A549 (cell line): ENCODE results near the gene SH2D2A. TPM values are rescaled to one million over a fixed set of nuclear protein-coding genes. Genes with fewer than 3 reads are reported as not detected.
A peak's percentile ranks its signal among the peaks of the same experiment; 100 is the strongest.

Experiments used
- ATAC-seq, 2 experiments: fragments of 200-7000 bp in 1 of 2; fragments of >200 bp in 1 of 2; cut with Nextera tagmentation in 1 of 2; cut with Tn5 transposase in 1 of 2; 3 replicates each; pipeline versions ENCODE4 v1.8.0 to v1.9.1; 2018 to 2020; ENCODE audit warnings: mild to moderate bottlenecking in 1 of 2, moderate library complexity in 1 of 2
- CTCF ChIA-PET: fragments of 300-600 bp; sonication (Branson Sonifier 250); formaldehyde crosslinking; extraction: SDS; loops from one replicate; lab custom pipeline; 2021; ENCODE audit warnings: antibody characterized with exemption, inconsistent platforms; lab: Yijun Ruan, JAX
- POLR2A ChIA-PET: fragments of 350-600 bp; formaldehyde crosslinking; extraction: SDS; loops from one replicate; lab custom pipeline; 2021; ENCODE audit warnings: antibody characterized with exemption, inconsistent platforms; lab: Yijun Ruan, JAX
- DNase-seq, 2 experiments: peaks; one replicate each; pipeline versions ENCODE4 v3.0.0 to v3.0.0-alpha.2; 2011 to 2016; ENCODE audit warnings: low read depth in 1 of 2, low spot score in 1 of 2
- FAIRE-seq: peaks from 2 replicates; lab custom pipeline; 2011; peaks lifted over from hg19 to GRCh38; lab: Jason Lieb, UNC
- H3K27ac ChIP-seq, 2 experiments: fragments of >200 bp; sonication (Bioruptor Twin); formaldehyde crosslinking; 3 replicates each; pipeline ENCODE4 v1.5.1; 2016 to 2017
- H3K4me1 ChIP-seq: fragments of >200 bp; sonication (Bioruptor Twin); formaldehyde crosslinking; 3 replicates; pipeline ENCODE4 v1.6.1; 2016
- H3K4me2 ChIP-seq: fragments of >200 bp; sonication (Bioruptor Twin); formaldehyde crosslinking; 3 replicates; pipeline ENCODE4 v1.6.1; 2016
- H3K4me3 ChIP-seq: fragments of >200 bp; sonication (Bioruptor Twin); formaldehyde crosslinking; 3 replicates; pipeline ENCODE4 v1.5.1; 2016
- H3K9me3 ChIP-seq: fragments of >200 bp; sonication (Bioruptor Twin); formaldehyde crosslinking; 3 replicates; pipeline ENCODE4 v1.6.1; 2016
- BCL3 ChIP-seq: fragments of >200 bp; sonication (Bioruptor Twin); formaldehyde crosslinking; IDR thresholded peaks from 3 replicates; pipeline ENCODE4 v1.6.1; 2016
- CTCF ChIP-seq: fragments of >200 bp; sonication (Bioruptor Twin); formaldehyde crosslinking; IDR thresholded peaks from 3 replicates; pipeline ENCODE4 v1.5.1; 2016
- ELK1 ChIP-seq: fragments of 150-350 bp; IDR thresholded peaks from 2 replicates; pipeline ENCODE4 v1.6.1; 2014; ENCODE audit warnings: low read depth, mild to moderate bottlenecking, low read length
- FOSB ChIP-seq: fragments of 250-450 bp; sonication (Bioruptor Pico); IDR thresholded peaks from 2 replicates; pipeline ENCODE4 v1.5.0; 2020; ENCODE audit warnings: mild to moderate bottlenecking, moderate library complexity
- HOXA7 ChIP-seq: fragments of 250-450 bp; sonication (Bioruptor Pico); IDR thresholded peaks from 2 replicates; pipeline ENCODE4 v1.5.0; 2020; ENCODE audit warnings: mild to moderate bottlenecking, moderate library complexity
- MAFK ChIP-seq: fragments of 450-650 bp; IDR thresholded peaks from 2 replicates; pipeline ENCODE4 v1.6.1; 2014; ENCODE audit not compliant: partially characterized antibody
- MAZ ChIP-seq: fragments of 150-350 bp; IDR thresholded peaks from 2 replicates; pipeline ENCODE4 v1.6.1; 2014; ENCODE audit warnings: antibody characterized with exemption, low read depth, low read length, borderline replicate concordance
- NFE2L2 ChIP-seq: fragments of 150-350 bp; conservative IDR thresholded peaks from 2 replicates; pipeline ENCODE4 v1.6.1; 2014; ENCODE audit warnings: low read length
- NR3C1 ChIP-seq: fragments of >200 bp; sonication (Bioruptor Twin); formaldehyde crosslinking; IDR thresholded peaks from 3 replicates; pipeline ENCODE4 v1.6.1; 2017
- PBX3 ChIP-seq: IDR thresholded peaks from 2 replicates; pipeline ENCODE4 v1.6.1; 2012
- RARB ChIP-seq: fragments of 250-450 bp; sonication (Bioruptor Pico); IDR thresholded peaks from 2 replicates; pipeline ENCODE4 v1.8.0; 2021; ENCODE audit warnings: mild to moderate bottlenecking, moderate library complexity
- REST ChIP-seq: fragments of 200-600 bp; sonication (generic); IDR thresholded peaks from 2 replicates; pipeline ENCODE4 v1.6.1; 2016; ENCODE audit warnings: antibody characterized with exemption, mild to moderate bottlenecking, moderate library complexity
- RFX5 ChIP-seq: fragments of 450-650 bp; IDR thresholded peaks from 2 replicates; pipeline ENCODE4 v1.7.1; 2014; ENCODE audit warnings: antibody characterized with exemption, mild to moderate bottlenecking, moderate library complexity
- SREBF2 ChIP-seq: fragments of 450-650 bp; IDR thresholded peaks from 2 replicates; pipeline ENCODE4 v1.6.1; 2014; ENCODE audit warnings: mild to moderate bottlenecking, moderate library complexity
- TP53 ChIP-seq: fragments of 250-450 bp; sonication (Bioruptor Pico); IDR thresholded peaks from 2 replicates; pipeline ENCODE4 v1.5.0; 2021; ENCODE audit warnings: mild to moderate bottlenecking, moderate library complexity
- USF2 ChIP-seq: fragments of 450-650 bp; IDR thresholded peaks from 2 replicates; pipeline ENCODE4 v1.6.1; 2014; ENCODE audit warnings: antibody characterized with exemption
- ZFP36 ChIP-seq: fragments of 450-650 bp; IDR thresholded peaks from 2 replicates; pipeline ENCODE4 v1.6.1; 2014; ENCODE audit warnings: borderline replicate concordance; ENCODE audit not compliant: partially characterized antibody
- ZNF302 ChIP-seq: fragments of 250-450 bp; sonication (Bioruptor Pico); IDR thresholded peaks from 2 replicates; pipeline ENCODE4 v1.9.0; 2021; ENCODE audit warnings: inconsistent platforms, mild to moderate bottlenecking, moderate library complexity
- ZSCAN20 ChIP-seq: fragments of 250-450 bp; sonication (Bioruptor Pico); IDR thresholded peaks from 2 replicates; pipeline ENCODE4 v1.8.0; 2022; ENCODE audit warnings: mild to moderate bottlenecking, moderate library complexity
- WGBS: methylation state at CpG from one replicate; pipeline ENCODE4 v1.1.6; 2017; ENCODE audit errors: missing lambda C conversion rate; 5-methylcytosine and 5-hydroxymethylcytosine counted together
- polyA plus RNA-seq, 4 experiments: library from polyadenylated mRNA; depleted of rRNA in 3 of 4; stranded (reverse); fragments of >200 nt; fragmentation: RNase III in 1 of 4; extraction: RNeasy Plus Mini Kit Qiagen cat#74134 plus additional on column Dnase treatment in 1 of 4; gene quantifications; 2 replicates in 3 of 4; 3 replicates in 1 of 4; pipeline ENCODE4 v1.2.3, GENCODE V29; 2011 to 2017

Gene SH2D2A
- polyA plus RNA-seq, 2 of the 4 experiments (the other 2 are of a cell fraction) = 1.6 to 1.8 TPM

GRCh38 chr1:156823210-156823790 lies 6.7 kb upstream of the SH2D2A start:
- POLR2A ChIA-PET = no interaction called here
- no peaks in the 10 kb centered on the region for H3K9me3 ChIP-seq
- no peak overlapping the region for H3K4me3 ChIP-seq
- H3K27ac ChIP-seq = no peak overlapping the region
- WGBS = 41% methylated on average over 5 of the region's 5 CpGs
- DNase-seq (no peak), ATAC-seq (peak; percentile 20 to 30; a peak in 3 of 6 replicates)
- no peak for TF ChIP-seq CTCF
- TF ChIP-seq, all 56 proteins: peak for 0
- CTCF ChIA-PET = interaction anchor here (1.0 to 9.8 kb wide), 8 partner anchors 9 to 134 kb away, joined by 3 to 131 read pairs (median 6); partner anchors contain the start of genes INSRR and NTRK1
- Histone ChIP-seq H3K4me2 (no peak overlapping the region), H3K4me1 (no peaks in the 10 kb centered on the region)
- no peak for FAIRE-seq

GRCh38 chr1:156822680-156823079 lies 6.0 kb upstream of the SH2D2A start:
- DNase-seq (no peak), FAIRE-seq (no peak), ATAC-seq (no peak)
- ChIA-PET POLR2A (interaction anchor here (0.6 kb wide), 3 partner anchors 11 to 115 kb away, joined by 4 to 6 read pairs (median 5); partner anchors contain the start of gene ISG20L2), CTCF (interaction anchor here (0.6 to 9.8 kb wide), 9 partner anchors 9 to 97 kb away, joined by 3 to 131 read pairs (median 4); partner anchors contain the start of genes INSRR and NTRK1)
- Histone ChIP-seq H3K27ac (no peak overlapping the region), H3K4me1 (no peaks in the 10 kb centered on the region), H3K4me2 (no peak overlapping the region), H3K4me3 (no peak overlapping the region), H3K9me3 (no peaks in the 10 kb centered on the region)
- WGBS = 0% methylated on average over 1 of the region's 1 CpG
- TF ChIP-seq USF2 = no peak
- TF ChIP-seq FOSB (CRISPR knock-in tag) = no peak
- no peak for TF ChIP-seq HOXA7
- TF ChIP-seq CTCF = no peak
- no peak for TF ChIP-seq NFE2L2
- no peak for TF ChIP-seq TP53 (CRISPR knock-in tag)
- TF ChIP-seq RFX5 = no peak
- no peak for TF ChIP-seq PBX3
- TF ChIP-seq BCL3 = no peak
- TF ChIP-seq REST = no peak
- TF ChIP-seq ELK1 = no peak
- TF ChIP-seq ZNF302 = no peak
- no peak for TF ChIP-seq NR3C1
- TF ChIP-seq MAFK = no peak
- no peak for TF ChIP-seq ZSCAN20 (CRISPR knock-in tag)
- no peak for TF ChIP-seq MAZ
- TF ChIP-seq SREBF2 = no peak
- TF ChIP-seq RARB (CRISPR knock-in tag) = no peak
- TF ChIP-seq ZFP36 = no peak
